ENCODE data around the gene PDE8B.

PDE8B gene

GRCh38 chr5:77192441-77193050 is 17.9 kb upstream of the PDE8B start:
- Histone ChIP-seq H4K20me1 (ENCODE audit: insufficient read depth, low read length) (no peaks in the 10 kb centered on the region), H3K4me1 (ENCODE audit: insufficient read depth, low read length) (no peaks in the 10 kb centered on the region), H3K4me2 (ENCODE audit: insufficient read depth, low read length) (no peak overlapping the region), H3K36me3 (ENCODE audit: insufficient read depth, low read length) (no peaks in the 10 kb centered on the region), H2AFZ (ENCODE audit: low read depth, low read length) (no peak overlapping the region), H3K9ac (ENCODE audit: low read depth, low read length) (no peak overlapping the region), H3K4me3 (ENCODE audit: low read depth in 1 of 2, low read length in 2 of 2) (no peak overlapping the region), H3K27ac (ENCODE audit: low read length) (no peak overlapping the region), H3K27me3 (ENCODE audit: insufficient read depth, low read length, poor library complexity) (peaks cover 3% of the 10 kb centered on the region), H3K9me3 (ENCODE audit: insufficient read depth, low read length, severe bottlenecking) (no peaks in the 10 kb centered on the region), H3K79me2 (ENCODE audit: insufficient read depth, low read length) (no peaks in the 10 kb centered on the region)
- DNase-seq = no peak
- TF ChIP-seq, protein P1, sequence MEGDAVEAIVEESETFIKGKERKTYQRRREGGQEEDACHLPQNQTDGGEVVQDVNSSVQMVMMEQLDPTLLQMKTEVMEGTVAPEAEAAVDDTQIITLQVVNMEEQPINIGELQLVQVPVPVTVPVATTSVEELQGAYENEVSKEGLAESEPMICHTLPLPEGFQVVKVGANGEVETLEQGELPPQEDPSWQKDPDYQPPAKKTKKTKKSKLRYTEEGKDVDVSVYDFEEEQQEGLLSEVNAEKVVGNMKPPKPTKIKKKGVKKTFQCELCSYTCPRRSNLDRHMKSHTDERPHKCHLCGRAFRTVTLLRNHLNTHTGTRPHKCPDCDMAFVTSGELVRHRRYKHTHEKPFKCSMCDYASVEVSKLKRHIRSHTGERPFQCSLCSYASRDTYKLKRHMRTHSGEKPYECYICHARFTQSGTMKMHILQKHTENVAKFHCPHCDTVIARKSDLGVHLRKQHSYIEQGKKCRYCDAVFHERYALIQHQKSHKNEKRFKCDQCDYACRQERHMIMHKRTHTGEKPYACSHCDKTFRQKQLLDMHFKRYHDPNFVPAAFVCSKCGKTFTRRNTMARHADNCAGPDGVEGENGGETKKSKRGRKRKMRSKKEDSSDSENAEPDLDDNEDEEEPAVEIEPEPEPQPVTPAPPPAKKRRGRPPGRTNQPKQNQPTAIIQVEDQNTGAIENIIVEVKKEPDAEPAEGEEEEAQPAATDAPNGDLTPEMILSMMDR (IDR thresholded peaks at IDR 0.05; ENCODE audit: borderline replicate concordance, extremely low read depth, low read length, poor library complexity, severe bottlenecking) = no peak
- TF ChIP-seq EZH2 (IDR thresholded peaks at IDR 0.05; ENCODE audit: borderline replicate concordance, low read depth, low read length, severe bottlenecking) = no peak
- ATAC-seq (ENCODE audit: insufficient read depth, low read depth) = no peak

GRCh38 chr5:77194762-77195161 is 15.7 kb upstream of the PDE8B start:
- H3K36me3 ChIP-seq (ENCODE audit: insufficient read depth, low read length) = no peaks in the 10 kb centered on the region
- H3K27me3 ChIP-seq (ENCODE audit: insufficient read depth, low read length, poor library complexity) = no peaks in the 10 kb centered on the region
- TF ChIP-seq EZH2 (IDR thresholded peaks at IDR 0.05; ENCODE audit: borderline replicate concordance, low read depth, low read length, severe bottlenecking) = no peak
- TF ChIP-seq, protein P1 (IDR thresholded peaks at IDR 0.05; ENCODE audit: borderline replicate concordance, extremely low read depth, low read length, poor library complexity, severe bottlenecking) = no peak
- H4K20me1 ChIP-seq (ENCODE audit: insufficient read depth, low read length) = no peaks in the 10 kb centered on the region
- no peak overlapping the region for H3K4me3 ChIP-seq (ENCODE audit: low read depth in 1 of 2, low read length in 2 of 2)
- H3K4me2 ChIP-seq (ENCODE audit: insufficient read depth, low read length) = no peak overlapping the region
- no peaks in the 10 kb centered on the region for H3K4me1 ChIP-seq (ENCODE audit: insufficient read depth, low read length)
- H3K9me3 ChIP-seq (ENCODE audit: insufficient read depth, low read length, severe bottlenecking) = peaks cover 2% of the 10 kb centered on the region
- H3K9ac ChIP-seq (ENCODE audit: low read depth, low read length) = no peak overlapping the region
- ATAC-seq (ENCODE audit: insufficient read depth, low read depth) = no peak
- H3K79me2 ChIP-seq (ENCODE audit: insufficient read depth, low read length) = no peaks in the 10 kb centered on the region
- no peak overlapping the region for H3K27ac ChIP-seq (ENCODE audit: low read length)
- H2AFZ ChIP-seq (ENCODE audit: low read depth, low read length) = no peak overlapping the region
- no peak for DNase-seq

- Histone ChIP-seq H4K20me1 (ENCODE audit: insufficient read depth, low read length) (no peaks in the 10 kb centered on the region), H3K79me2 (ENCODE audit: insufficient read depth, low read length) (no peaks in the 10 kb centered on the region), H3K4me2 (ENCODE audit: insufficient read depth, low read length) (no peak overlapping the region), H3K27ac (ENCODE audit: low read length) (no peak overlapping the region), H3K4me3 (ENCODE audit: low read depth in 1 of 2, low read length in 2 of 2) (no peak overlapping the region), H3K9ac (ENCODE audit: low read depth, low read length) (no peak overlapping the region), H2AFZ (ENCODE audit: low read depth, low read length) (no peak overlapping the region), H3K27me3 (ENCODE audit: insufficient read depth, low read length, poor library complexity) (no peaks in the 10 kb centered on the region), H3K36me3 (ENCODE audit: insufficient read depth, low read length) (no peaks in the 10 kb centered on the region), H3K4me1 (ENCODE audit: insufficient read depth, low read length) (no peaks in the 10 kb centered on the region), H3K9me3 (ENCODE audit: insufficient read depth, low read length, severe bottlenecking) (peaks cover 2% of the 10 kb centered on the region)
- no peak for TF ChIP-seq EZH2 (IDR thresholded peaks at IDR 0.05; ENCODE audit: borderline replicate concordance, low read depth, low read length, severe bottlenecking)
- TF ChIP-seq, protein P1 (IDR thresholded peaks at IDR 0.05; ENCODE audit: borderline replicate concordance, extremely low read depth, low read length, poor library complexity, severe bottlenecking) = no peak
- DNase-seq = no peak
- ATAC-seq (ENCODE audit: insufficient read depth, low read depth) = no peak
Observed at GRCh38 chr5:77197840-77198554, 12.5 kb upstream of the PDE8B start.
